ENCODE data around the gene POU2AF3. TPM values are rescaled to one million over a fixed set of nuclear protein-coding genes. Genes with fewer than 3 reads are reported as not detected.

Gene POU2AF3
- total and polyA plus RNA-seq, 2 of the 4 experiments (the other 2 are of a cell fraction): 0.17 TPM; not detected in 1

DNA sequence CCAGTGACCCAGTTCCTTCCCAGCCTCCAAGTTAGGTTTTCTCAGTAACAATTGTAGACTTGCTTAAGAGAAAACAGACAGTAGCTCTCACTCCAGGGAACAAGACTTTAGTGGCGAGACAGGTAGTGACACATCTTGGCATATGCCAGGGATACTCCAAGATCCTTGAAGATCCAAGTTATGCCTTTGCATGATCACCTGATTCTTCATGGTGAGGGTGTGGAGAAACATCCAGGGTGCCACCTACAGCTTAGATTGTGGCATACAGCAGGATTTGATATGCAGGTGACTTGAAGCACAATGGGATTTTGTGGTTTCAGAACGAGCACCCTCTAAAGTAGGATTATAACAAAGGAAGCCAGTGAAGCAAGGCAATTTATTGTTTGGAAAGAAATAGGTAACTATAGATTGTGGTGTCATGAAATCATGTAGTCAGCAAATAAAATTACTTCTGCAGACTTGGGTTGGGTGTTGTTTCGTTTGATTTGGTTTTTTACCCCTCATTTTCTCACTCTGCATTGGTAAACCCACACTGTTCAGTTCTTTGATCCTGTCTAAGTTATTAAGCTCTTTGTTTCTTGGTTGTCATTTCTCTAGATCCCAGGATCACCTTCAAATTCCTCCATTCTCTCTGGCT, 9.2 kb downstream of the POU2AF3 start:
- Histone ChIP-seq H2BK15ac (ENCODE audit: low read depth, low read length) (no peak overlapping the region), H3K27ac (ENCODE audit: insufficient read depth, low read length) (no peak overlapping the region), H3K79me1 (ENCODE audit: low read depth in 1 of 2, low read length in 2 of 2) (no peaks in the 10 kb centered on the region), H3K23ac (ENCODE audit: low read depth, low read length) (no peak overlapping the region), H3K4ac (ENCODE audit: low read depth, low read length) (no peak overlapping the region), H4K8ac (ENCODE audit: low read depth in 2 of 2, low read length in 2 of 2) (no peak overlapping the region), H3K9ac (ENCODE audit: low read depth, low read length) (no peak overlapping the region), H2AK9ac (replicated peaks; ENCODE audit: low read depth, low read length, poor library complexity) (no peak overlapping the region), H3K9me3 (ENCODE audit: control insufficient read depth, insufficient read depth, low read length) (no peaks in the 10 kb centered on the region; the same call in 1 of the 2 replicates), H4K91ac (ENCODE audit: insufficient read depth, low read depth, low read length) (no peak overlapping the region), H2AFZ (replicated peaks; ENCODE audit: low read length, poor library complexity) (no peak overlapping the region), H2BK20ac (ENCODE audit: low read depth, low read length) (no peak overlapping the region), H4K20me1 (ENCODE audit: insufficient read depth, low read length) (no peaks in the 10 kb centered on the region), H3K56ac (ENCODE audit: extremely low read depth, insufficient read depth, low read length) (no peak overlapping the region), H2BK5ac (ENCODE audit: low read depth, low read length, poor library complexity, severe bottlenecking) (no peak overlapping the region), H3K27me3 (ENCODE audit: control insufficient read depth, insufficient read depth, low read length) (peaks cover 64% of the 10 kb centered on the region), H2BK120ac (ENCODE audit: low read depth, low read length) (no peak overlapping the region), H4K5ac (ENCODE audit: low read depth, low read length) (no peak overlapping the region), H3K14ac (replicated peaks; ENCODE audit: low read depth, low read length) (no peak overlapping the region), H3K18ac (ENCODE audit: low read depth, low read length) (no peak overlapping the region), H3K36me3 (ENCODE audit: control insufficient read depth, insufficient read depth, low read length) (no peaks in the 10 kb centered on the region), H3K9me1 (ENCODE audit: insufficient read depth, low read length) (no peaks in the 10 kb centered on the region), H3K4me2 (ENCODE audit: low read depth, low read length) (no peak overlapping the region; the same call in 1 of the 2 replicates), H3K4me3 (ENCODE audit: insufficient read depth, low read depth, low read length) (no peak overlapping the region), H2AK5ac (ENCODE audit: low read depth, low read length) (no peak overlapping the region), H3K4me1 (ENCODE audit: control insufficient read depth, insufficient read depth, low read length) (0 out of 2 replicates have a peak, but pooled peaks cover 1% of the 10 kb centered on the region)
- dilution Hi-C loops (cut with HindIII; ENCODE audit: low sequenced_read_pairs, unreplicated experiment) (no loop called here), intact Hi-C loops (cut with micrococcal nuclease) (no loop called here), in situ Hi-C loops (cut with MboI; ENCODE audit: low sequenced_read_pairs) (no loop called here)
- no TSS peak for BruUV-seq (replicated peaks)
- DNase-seq (no peak), ATAC-seq (ENCODE audit: low read depth) (no peak)
- POLR2A ChIA-PET (ENCODE audit: unreplicated experiment): no interaction called here
- TF ChIP-seq CHD1 (IDR thresholded peaks at IDR 0.05; ENCODE audit: low read depth, low read length) (no peak), POLR2A (IDR thresholded peaks at IDR 0.05; ENCODE audit: low read depth, low read length) (no peak), NFE2L2 (IDR thresholded peaks at IDR 0.05; ENCODE audit: low read depth, low read length) (no peak), MXI1 (IDR thresholded peaks at IDR 0.05; ENCODE audit: borderline replicate concordance, low read depth, low read length) (no peak), MAFK (IDR thresholded peaks at IDR 0.05; ENCODE audit: low read depth, low read length) (peak; percentile 59), MAZ (IDR thresholded peaks at IDR 0.05; ENCODE audit: borderline replicate concordance, low read depth, low read length) (no peak), ELK1 (IDR thresholded peaks at IDR 0.05; ENCODE audit: borderline replicate concordance, low read depth, low read length) (no peak), RFX5 (IDR thresholded peaks at IDR 0.05; ENCODE audit: low read depth, low read length) (no peak), USF2 (IDR thresholded peaks at IDR 0.05; ENCODE audit: low read depth, low read length) (no peak)
- no CpG with 5 or more reads among the region's 3 CpGs for WGBS, 2 experiments (ENCODE audit: extremely low coverage in 2 of 2, insufficient read length in 1 of 2)
- CTCF ChIA-PET: interaction anchor here (1.0 kb wide), 1 partner anchor 139 kb away, joined by 3 read pairs; no protein-coding TSS in a partner anchor

All from IMR-90 (cell line).